Measurements from ENCODE around the gene AGRN.

GRCh38 chr1:995665-996633, 24.0 kb upstream of the AGRN start:
- no peak for TF ChIP-seq POLR2A (IDR thresholded peaks at IDR 0.05)
- TF ChIP-seq, protein P1, sequence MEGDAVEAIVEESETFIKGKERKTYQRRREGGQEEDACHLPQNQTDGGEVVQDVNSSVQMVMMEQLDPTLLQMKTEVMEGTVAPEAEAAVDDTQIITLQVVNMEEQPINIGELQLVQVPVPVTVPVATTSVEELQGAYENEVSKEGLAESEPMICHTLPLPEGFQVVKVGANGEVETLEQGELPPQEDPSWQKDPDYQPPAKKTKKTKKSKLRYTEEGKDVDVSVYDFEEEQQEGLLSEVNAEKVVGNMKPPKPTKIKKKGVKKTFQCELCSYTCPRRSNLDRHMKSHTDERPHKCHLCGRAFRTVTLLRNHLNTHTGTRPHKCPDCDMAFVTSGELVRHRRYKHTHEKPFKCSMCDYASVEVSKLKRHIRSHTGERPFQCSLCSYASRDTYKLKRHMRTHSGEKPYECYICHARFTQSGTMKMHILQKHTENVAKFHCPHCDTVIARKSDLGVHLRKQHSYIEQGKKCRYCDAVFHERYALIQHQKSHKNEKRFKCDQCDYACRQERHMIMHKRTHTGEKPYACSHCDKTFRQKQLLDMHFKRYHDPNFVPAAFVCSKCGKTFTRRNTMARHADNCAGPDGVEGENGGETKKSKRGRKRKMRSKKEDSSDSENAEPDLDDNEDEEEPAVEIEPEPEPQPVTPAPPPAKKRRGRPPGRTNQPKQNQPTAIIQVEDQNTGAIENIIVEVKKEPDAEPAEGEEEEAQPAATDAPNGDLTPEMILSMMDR (IDR thresholded peaks at IDR 0.05): no peak

Measured in ovary (tissue), 3 donors.